Right lobe of liver (tissue), 6 donors: Measurements from ENCODE around the gene PRKCA. TPM values are rescaled to one million over a fixed set of nuclear protein-coding genes. Genes with fewer than 3 reads are reported as not detected.

ENCODE experiments used
- ATAC-seq, 4 donors: fragments of 200-7000 bp; cut with Tn5 transposase; one replicate each; pipeline ENCODE4 v1.9.1; 2020; ENCODE audit warnings: mild to moderate bottlenecking in 4 of 4, moderate library complexity in 4 of 4
- DNase-seq, 3 donors: peaks; one replicate each; pipeline ENCODE4 v3.0.0-alpha.2; 2020
- H3K27ac ChIP-seq, 3 donors: fragments of 200-600 bp; one replicate each; pipeline ENCODE4 v1.8.0; 2022
- H3K27me3 ChIP-seq, 2 donors: fragments of 200-600 bp; one replicate each; pipeline ENCODE4 v1.8.0; 2022
- H3K36me3 ChIP-seq, 4 donors: fragments of 200-600 bp; sonication (generic) in 1 of 4; one replicate each; pipeline versions ENCODE4 v1.5.1 to v1.8.0; 2017 to 2022; ENCODE audit warnings: control low read depth in 1 of 4
- H3K4me1 ChIP-seq, 4 donors: fragments of 200-600 bp; sonication (generic) in 1 of 4; one replicate each; pipeline versions ENCODE4 v1.5.1 to v1.8.0; 2017 to 2022; ENCODE audit warnings: control low read depth in 1 of 4
- H3K4me3 ChIP-seq, 3 donors: fragments of 200-600 bp; one replicate each; pipeline ENCODE4 v1.8.0; 2022
- H3K9me3 ChIP-seq, 4 donors: fragments of 200-600 bp; sonication (generic) in 1 of 4; one replicate each; pipeline versions ENCODE4 v1.5.1 to v1.8.0; 2017 to 2022; ENCODE audit warnings: control low read depth in 1 of 4
- POLR2A ChIP-seq: fragments of 450-650 bp; IDR thresholded peaks from one replicate; pipeline ENCODE4 v1.6.1; 2017; ENCODE audit warnings: antibody characterized with exemption, mild to moderate bottlenecking
- WGBS: methylation state at CpG from one replicate; pipeline ENCODE4 v1.1.6; 2018; ENCODE audit warnings: low coverage, low lambda C conversion rate; ENCODE audit not compliant: insufficient coverage; ENCODE audit errors: missing lambda C conversion rate; 5-methylcytosine and 5-hydroxymethylcytosine counted together
- intact Hi-C, 2 donors: fragments of 100-400 bp; cut with DNase I; formaldehyde crosslinking; loops; one replicate each; pipeline versions ENCODE4 v1.11.2 to v1.14.1; 2022
- total RNA-seq, 6 experiments: library from RNA; depleted of rRNA in 2 of 6; stranded (reverse); fragments of >200 nt in 2 of 6; fragmentation: NEBNext Ultra II Directional in 3 of 6; extraction: Animal tissue kit (Norgen Biotek cat#: 25700) in 3 of 6; gene quantifications; one replicate each; pipeline versions ENCODE4 v1.1.0 to v1.2.4, GENCODE V29; 2016 to 2023
- TF ChIP-seq, protein P1 (sequence below), 4 donors: fragments of 200-600 bp in 3 of 4; fragments of 450-650 bp in 1 of 4; IDR thresholded peaks; one replicate each; pipeline versions ENCODE4 v1.5.1 to v1.8.0; 2016 to 2022; ENCODE audit warnings: antibody characterized with exemption in 4 of 4, mild to moderate bottlenecking in 2 of 4
- donor health status: DM: no; HTN: yes; CAD: no.
- donor health status: DM: no; HTN: no; CAD: no.
- donor health status: DM: no; HTN: no; CAD: no.
- donor health status: DM: no; HTN: yes; CAD: no.
- donor health status: DM: no; HTN: yes; CAD: no.

PRKCA gene
- total RNA-seq, 6 experiments from 2014 or later: 11.7 to 23.0 (median 18.7) TPM

GRCh38 chr17:66312912-66313311 is 10.5 kb downstream of the PRKCA start:
- Histone ChIP-seq H3K9me3 (no peaks in the 10 kb centered on the region), H3K4me3 (no peak overlapping the region), H3K36me3 (no peaks in the 10 kb centered on the region), H3K27ac (no peak overlapping the region), H3K4me1 (no peaks in the 10 kb centered on the region), H3K27me3 (no peaks in the 10 kb centered on the region)
- DNase-seq (no peak), ATAC-seq (no peak)
- intact Hi-C loops: no loop called here
- 50% methylated on average over 1 of the region's 8 CpGs for WGBS
- TF ChIP-seq, protein P1, sequence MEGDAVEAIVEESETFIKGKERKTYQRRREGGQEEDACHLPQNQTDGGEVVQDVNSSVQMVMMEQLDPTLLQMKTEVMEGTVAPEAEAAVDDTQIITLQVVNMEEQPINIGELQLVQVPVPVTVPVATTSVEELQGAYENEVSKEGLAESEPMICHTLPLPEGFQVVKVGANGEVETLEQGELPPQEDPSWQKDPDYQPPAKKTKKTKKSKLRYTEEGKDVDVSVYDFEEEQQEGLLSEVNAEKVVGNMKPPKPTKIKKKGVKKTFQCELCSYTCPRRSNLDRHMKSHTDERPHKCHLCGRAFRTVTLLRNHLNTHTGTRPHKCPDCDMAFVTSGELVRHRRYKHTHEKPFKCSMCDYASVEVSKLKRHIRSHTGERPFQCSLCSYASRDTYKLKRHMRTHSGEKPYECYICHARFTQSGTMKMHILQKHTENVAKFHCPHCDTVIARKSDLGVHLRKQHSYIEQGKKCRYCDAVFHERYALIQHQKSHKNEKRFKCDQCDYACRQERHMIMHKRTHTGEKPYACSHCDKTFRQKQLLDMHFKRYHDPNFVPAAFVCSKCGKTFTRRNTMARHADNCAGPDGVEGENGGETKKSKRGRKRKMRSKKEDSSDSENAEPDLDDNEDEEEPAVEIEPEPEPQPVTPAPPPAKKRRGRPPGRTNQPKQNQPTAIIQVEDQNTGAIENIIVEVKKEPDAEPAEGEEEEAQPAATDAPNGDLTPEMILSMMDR (IDR thresholded peaks at IDR 0.05): no peak
- no peak for TF ChIP-seq POLR2A

GRCh38 chr17:66313325-66313724 is 10.9 kb downstream of the PRKCA start:
- H3K9me3 ChIP-seq: no peaks in the 10 kb centered on the region
- no peak overlapping the region for H3K27ac ChIP-seq
- H3K4me3 ChIP-seq: no peak overlapping the region
- TF ChIP-seq, protein P1 (IDR thresholded peaks at IDR 0.05): no peak
- no peak for TF ChIP-seq POLR2A
- intact Hi-C loops: no loop called here
- no peaks in the 10 kb centered on the region for H3K36me3 ChIP-seq
- ATAC-seq (no peak), DNase-seq (no peak)
- H3K4me1 ChIP-seq: no peaks in the 10 kb centered on the region
- no peaks in the 10 kb centered on the region for H3K27me3 ChIP-seq

DNA sequence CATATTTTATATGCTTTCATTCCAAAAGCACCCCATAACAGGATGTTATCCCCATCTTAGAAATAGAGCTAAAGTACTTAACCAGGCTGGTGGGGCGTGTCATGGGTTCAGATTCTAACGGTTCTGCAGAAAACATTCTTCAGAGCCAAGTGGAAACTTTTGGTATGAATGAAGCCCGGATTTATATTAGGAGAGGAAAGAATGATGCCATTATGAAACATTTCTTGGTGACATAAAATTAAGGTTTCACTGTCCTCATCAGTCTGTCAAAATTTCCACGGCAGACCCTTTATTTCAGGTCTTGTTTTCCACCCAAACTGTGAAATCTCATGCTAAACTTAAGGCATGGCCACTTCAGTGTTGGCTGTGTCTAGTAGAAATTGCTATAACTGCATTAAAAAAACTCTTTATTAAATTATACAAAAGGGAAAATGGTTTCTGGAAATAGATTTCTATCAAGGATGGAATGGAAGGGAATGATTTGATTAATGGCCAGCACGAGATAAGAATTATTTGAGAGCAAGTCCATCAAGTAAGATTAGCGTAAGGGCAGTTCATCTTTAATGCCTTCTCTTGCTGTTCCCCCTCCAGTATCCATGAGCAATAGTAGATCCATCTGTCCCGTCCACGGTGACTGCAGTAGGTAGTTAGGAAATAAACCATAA is 11.7 kb downstream of the PRKCA start:
- H3K4me3 ChIP-seq: no peak overlapping the region
- no peaks in the 10 kb centered on the region for H3K27me3 ChIP-seq
- no peak for DNase-seq
- intact Hi-C loops: no loop called here
- H3K9me3 ChIP-seq: no peaks in the 10 kb centered on the region
- no peak for ATAC-seq
- H3K4me1 ChIP-seq: no peaks in the 10 kb centered on the region
- no peaks in the 10 kb centered on the region for H3K36me3 ChIP-seq
- TF ChIP-seq, protein P1 (IDR thresholded peaks at IDR 0.05): no peak
- TF ChIP-seq POLR2A: no peak
- no peak overlapping the region for H3K27ac ChIP-seq
- WGBS: 89% methylated on average over 8 of the region's 8 CpGs

DNA sequence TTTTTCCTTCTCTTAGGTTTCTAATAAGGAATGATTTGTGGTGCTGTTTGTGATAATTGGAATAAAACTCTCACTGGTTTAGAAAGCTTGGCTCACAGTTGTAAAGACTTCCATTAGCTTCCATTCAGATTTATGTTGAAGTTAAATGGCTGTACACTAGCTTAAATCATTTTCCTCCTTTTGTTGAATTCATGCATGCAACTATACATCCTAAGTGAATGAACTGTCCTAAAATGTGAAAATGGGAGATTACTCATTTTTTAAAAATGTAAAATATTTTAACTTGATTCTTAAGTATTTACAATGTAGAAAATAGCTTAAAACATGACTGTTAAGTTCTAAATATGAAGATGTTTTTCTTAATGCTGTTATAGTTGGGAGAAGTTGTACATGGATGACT is 15.2 kb downstream of the PRKCA start:
- Histone ChIP-seq H3K4me3 (no peak overlapping the region), H3K9me3 (peaks cover 0 to 8% (median 0%) of the 10 kb centered on the region in 4 donors), H3K27ac (no peak overlapping the region), H3K36me3 (no peaks in the 10 kb centered on the region), H3K4me1 (no peaks in the 10 kb centered on the region), H3K27me3 (no peaks in the 10 kb centered on the region)
- intact Hi-C loops: no loop called here
- TF ChIP-seq, protein P1 (IDR thresholded peaks at IDR 0.05): no peak
- no peak for TF ChIP-seq POLR2A
- DNase-seq (no peak), ATAC-seq (no peak)

GRCh38 chr17:66319226-66319625 is 16.8 kb downstream of the PRKCA start:
- H3K36me3 ChIP-seq: no peaks in the 10 kb centered on the region
- intact Hi-C loops: no loop called here
- no peak for DNase-seq
- no peaks in the 10 kb centered on the region for H3K27me3 ChIP-seq
- H3K9me3 ChIP-seq: peaks cover 0 to 8% (median 0%) of the 10 kb centered on the region in 4 donors
- 14% methylated on average over 4 of the region's 4 CpGs for WGBS
- H3K4me3 ChIP-seq: no peak overlapping the region
- ATAC-seq: no peak
- no peak overlapping the region for H3K27ac ChIP-seq
- no peak for TF ChIP-seq POLR2A
- TF ChIP-seq, protein P1 (IDR thresholded peaks at IDR 0.05): no peak
- peaks cover 0 to 6% (median 0%) of the 10 kb centered on the region in 4 donors for H3K4me1 ChIP-seq
